Body of pancreas (tissue), 4 donors: ENCODE measurements around the gene MAP7D2.

ENCODE experiments used
- POLR2A ChIP-seq, 3 donors: fragments of 450-650 bp; IDR thresholded peaks; one replicate each; pipeline ENCODE4 v1.6.1; 2016; ENCODE audit warnings: antibody characterized with exemption in 3 of 3, mild to moderate bottlenecking in 2 of 3
- TF ChIP-seq, protein P1 (sequence below), 7 experiments: fragments of 450-650 bp in 4 of 7; fragments of 200-600 bp in 3 of 7; sonication (generic) in 3 of 7; IDR thresholded peaks; one replicate each; pipeline ENCODE4 v1.5.1; 2016 to 2019; ENCODE audit warnings: antibody characterized with exemption in 7 of 7

DNA sequence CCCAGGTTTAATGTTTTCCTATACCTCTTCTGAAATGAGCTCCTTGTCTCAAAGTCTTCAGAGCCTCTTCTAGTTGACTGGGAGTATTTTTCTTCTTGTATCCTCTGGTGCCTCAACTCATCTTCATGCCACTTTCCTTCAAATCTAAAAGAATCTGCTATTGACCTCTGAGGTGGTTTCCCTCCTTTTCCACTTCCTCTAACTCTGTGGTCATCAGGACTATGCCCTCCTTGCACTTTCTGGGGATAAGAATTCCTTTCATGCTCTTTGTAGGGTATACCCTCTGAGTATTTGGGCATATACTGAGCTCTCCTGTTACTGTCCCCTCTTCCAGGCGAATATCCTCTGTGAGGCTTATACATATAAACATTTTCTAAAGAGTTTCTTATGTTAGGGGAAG, 150.7 kb downstream of the MAP7D2 start:
- TF ChIP-seq, protein P1, sequence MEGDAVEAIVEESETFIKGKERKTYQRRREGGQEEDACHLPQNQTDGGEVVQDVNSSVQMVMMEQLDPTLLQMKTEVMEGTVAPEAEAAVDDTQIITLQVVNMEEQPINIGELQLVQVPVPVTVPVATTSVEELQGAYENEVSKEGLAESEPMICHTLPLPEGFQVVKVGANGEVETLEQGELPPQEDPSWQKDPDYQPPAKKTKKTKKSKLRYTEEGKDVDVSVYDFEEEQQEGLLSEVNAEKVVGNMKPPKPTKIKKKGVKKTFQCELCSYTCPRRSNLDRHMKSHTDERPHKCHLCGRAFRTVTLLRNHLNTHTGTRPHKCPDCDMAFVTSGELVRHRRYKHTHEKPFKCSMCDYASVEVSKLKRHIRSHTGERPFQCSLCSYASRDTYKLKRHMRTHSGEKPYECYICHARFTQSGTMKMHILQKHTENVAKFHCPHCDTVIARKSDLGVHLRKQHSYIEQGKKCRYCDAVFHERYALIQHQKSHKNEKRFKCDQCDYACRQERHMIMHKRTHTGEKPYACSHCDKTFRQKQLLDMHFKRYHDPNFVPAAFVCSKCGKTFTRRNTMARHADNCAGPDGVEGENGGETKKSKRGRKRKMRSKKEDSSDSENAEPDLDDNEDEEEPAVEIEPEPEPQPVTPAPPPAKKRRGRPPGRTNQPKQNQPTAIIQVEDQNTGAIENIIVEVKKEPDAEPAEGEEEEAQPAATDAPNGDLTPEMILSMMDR (IDR thresholded peaks at IDR 0.05): no peak
- TF ChIP-seq POLR2A (IDR thresholded peaks at IDR 0.05): no peak
